GM12874 (cell line): Measurements from ENCODE around the gene PTP4A2.

Source experiments
- CTCF ChIP-seq: IDR thresholded peaks from 2 replicates; pipeline ENCODE4 v1.5.1; 2011; ENCODE audit warnings: low read depth, mild to moderate bottlenecking, control low read depth, low read length, moderate library complexity; ENCODE audit not compliant: insufficient read depth

The PTP4A2 gene

DNA sequence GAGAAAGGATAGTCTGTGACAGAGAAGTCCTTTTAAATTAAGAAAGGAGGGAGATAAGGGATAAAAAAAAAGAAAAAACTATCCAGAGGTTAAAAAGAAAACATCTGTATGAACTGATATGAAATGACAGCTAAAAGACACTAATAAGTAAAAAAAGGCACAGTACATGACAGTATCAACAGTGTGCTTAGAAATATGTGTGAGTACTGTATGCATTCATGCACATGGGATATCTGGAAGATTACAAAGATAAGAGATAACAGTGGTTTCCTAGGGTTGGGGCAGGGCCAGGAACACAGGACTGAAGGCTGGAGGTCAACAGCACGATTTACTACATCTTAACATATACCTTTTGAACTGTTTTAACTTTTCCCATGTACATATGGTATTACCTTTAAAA is 13.3 kb downstream of the PTP4A2 start:
- TF ChIP-seq CTCF, result no peak

DNA sequence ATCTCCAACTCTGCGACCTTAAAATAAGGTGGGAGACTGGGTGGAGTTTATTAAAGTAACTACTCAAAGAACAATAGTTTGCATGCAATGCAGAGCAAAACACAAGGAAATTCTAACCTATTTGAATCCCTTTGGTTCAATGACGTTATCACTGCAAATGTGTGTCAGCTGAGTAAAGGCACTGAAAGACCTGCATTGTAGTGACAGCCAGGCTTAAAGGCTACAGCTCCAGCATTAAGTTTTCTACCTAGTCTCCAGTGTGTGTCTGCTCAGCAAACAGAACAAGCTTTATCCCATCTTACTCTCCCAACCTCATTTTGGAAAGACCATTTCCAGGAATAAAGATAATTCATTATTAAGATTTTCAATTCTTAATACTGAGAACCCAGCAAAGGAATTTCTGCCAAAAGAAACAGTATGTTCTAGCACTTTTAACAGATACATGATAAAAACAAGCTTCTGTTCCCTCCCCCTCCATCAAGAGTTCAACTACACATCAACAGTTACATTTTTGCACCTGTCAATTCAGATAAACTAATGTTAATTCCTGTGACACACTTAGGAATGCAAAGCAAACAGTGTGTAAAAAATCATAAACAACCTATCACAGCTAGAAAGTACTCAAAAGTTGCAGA is 14.2 kb downstream of the PTP4A2 start:
- TF ChIP-seq CTCF, result no peak

DNA sequence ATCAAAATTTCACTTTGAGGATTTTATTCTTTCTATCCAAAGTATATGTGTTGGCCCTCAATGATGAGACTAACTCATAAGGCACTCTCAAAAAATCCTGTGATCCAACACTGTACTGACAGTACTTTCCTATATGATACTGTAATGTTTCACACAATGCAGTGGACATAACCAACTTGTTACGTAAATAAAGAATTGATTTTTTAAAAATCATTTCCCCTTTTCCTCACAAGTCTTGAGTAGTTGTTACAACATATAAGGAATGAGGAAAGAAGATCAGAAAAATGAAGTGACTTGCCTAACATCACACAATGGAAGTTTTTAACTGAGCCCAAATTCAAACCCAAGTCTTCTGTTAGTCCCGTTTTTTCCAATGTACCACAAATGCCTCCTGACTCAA is 17.2 kb downstream of the PTP4A2 start:
- no peak for TF ChIP-seq CTCF

- no peak for TF ChIP-seq CTCF
Measured at GRCh38 chr1:31919591-31919990, 18.6 kb downstream of the PTP4A2 start.

- no peak for TF ChIP-seq CTCF
Measured at GRCh38 chr1:31915438-31915837, 22.7 kb downstream of the PTP4A2 start.

DNA sequence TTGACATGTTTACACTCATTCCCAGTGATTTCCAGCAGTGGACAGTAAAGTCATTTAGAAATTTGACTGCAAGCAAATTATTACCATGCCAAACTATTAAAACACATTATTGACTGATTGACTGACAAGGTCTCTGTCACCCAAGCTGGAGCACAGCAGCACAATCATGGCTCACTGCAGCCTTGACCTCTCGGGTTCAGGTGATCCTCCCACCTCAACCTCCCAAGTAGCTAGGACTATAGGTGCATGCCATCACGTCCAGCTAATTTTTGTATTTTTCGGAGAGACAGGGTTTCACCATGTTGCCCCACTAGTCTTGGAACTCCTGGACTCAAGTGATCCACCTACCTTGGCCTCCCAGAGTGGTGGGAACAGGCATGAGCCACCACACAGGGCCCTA is 24.2 kb downstream of the PTP4A2 start:
- TF ChIP-seq CTCF, result no peak

- TF ChIP-seq CTCF, result no peak
Measured at GRCh38 chr1:31912839-31913239, 25.3 kb downstream of the PTP4A2 start.
